DND-41 (cell line): Measurements from ENCODE around the gene AEN.

Experiments
- EZH2 ChIP-seq: IDR thresholded peaks from 3 replicates; pipeline ENCODE4 v1.6.1; 2012; ENCODE audit warnings: borderline replicate concordance, low read depth, mild to moderate bottlenecking, moderate library complexity, low read length, inconsistent platforms; ENCODE audit not compliant: severe bottlenecking
- TF ChIP-seq, protein P1 (sequence below): IDR thresholded peaks from 2 replicates; pipeline ENCODE4 v1.5.1; 2012; ENCODE audit warnings: borderline replicate concordance, low read length, moderate library complexity, mild to moderate bottlenecking; ENCODE audit not compliant: poor library complexity, severe bottlenecking; ENCODE audit errors: extremely low read depth

DNA sequence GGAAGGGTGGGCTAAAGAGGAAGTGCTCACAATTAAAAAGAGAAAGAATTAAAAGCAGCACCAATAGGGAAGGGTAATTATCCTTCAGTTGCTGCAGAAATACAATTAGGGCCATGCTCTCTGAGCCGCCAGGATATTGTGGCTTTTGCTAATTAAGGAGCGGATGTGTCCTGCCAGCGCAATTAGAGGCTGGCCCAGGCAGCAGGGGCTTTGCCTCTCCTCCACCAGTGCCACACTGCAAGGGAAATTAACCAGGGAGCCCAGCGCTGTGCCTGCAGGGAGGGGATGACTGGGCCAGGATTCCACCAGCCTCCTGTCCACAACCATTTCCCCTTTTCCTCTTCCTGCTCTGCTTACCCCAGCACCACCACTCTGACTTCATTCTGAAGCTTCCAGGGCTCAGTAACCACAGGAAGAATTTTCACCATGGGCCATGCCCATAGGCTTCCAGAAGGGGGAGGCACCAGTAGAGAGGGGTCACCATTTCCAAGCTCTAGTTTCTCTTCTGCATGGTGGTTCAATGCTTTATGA is 10.4 kb upstream of the AEN start:
- no peak for TF ChIP-seq EZH2
- TF ChIP-seq, protein P1, sequence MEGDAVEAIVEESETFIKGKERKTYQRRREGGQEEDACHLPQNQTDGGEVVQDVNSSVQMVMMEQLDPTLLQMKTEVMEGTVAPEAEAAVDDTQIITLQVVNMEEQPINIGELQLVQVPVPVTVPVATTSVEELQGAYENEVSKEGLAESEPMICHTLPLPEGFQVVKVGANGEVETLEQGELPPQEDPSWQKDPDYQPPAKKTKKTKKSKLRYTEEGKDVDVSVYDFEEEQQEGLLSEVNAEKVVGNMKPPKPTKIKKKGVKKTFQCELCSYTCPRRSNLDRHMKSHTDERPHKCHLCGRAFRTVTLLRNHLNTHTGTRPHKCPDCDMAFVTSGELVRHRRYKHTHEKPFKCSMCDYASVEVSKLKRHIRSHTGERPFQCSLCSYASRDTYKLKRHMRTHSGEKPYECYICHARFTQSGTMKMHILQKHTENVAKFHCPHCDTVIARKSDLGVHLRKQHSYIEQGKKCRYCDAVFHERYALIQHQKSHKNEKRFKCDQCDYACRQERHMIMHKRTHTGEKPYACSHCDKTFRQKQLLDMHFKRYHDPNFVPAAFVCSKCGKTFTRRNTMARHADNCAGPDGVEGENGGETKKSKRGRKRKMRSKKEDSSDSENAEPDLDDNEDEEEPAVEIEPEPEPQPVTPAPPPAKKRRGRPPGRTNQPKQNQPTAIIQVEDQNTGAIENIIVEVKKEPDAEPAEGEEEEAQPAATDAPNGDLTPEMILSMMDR, result no peak
